H1 (cell line): ENCODE results near the gene AGR2. TPM values are rescaled to one million over a fixed set of nuclear protein-coding genes. Genes with fewer than 3 reads are reported as not detected.
A peak's percentile ranks its signal among the peaks of the same experiment; 100 is the strongest.

ENCODE experiments used
- MAX ChIP-seq: IDR thresholded peaks from 2 replicates; pipeline ENCODE4 v1.6.1; 2012; ENCODE audit warnings: inconsistent platforms
- SIN3A ChIP-seq, 2 experiments: IDR thresholded peaks in 1 of 2; conservative IDR thresholded peaks in 1 of 2; 2 replicates each; pipeline ENCODE4 v1.6.1; 2011 to 2012; ENCODE audit warnings: low read length in 2 of 2, improper control_type of control experiment in 1 of 2, low read depth in 1 of 2, mild to moderate bottlenecking in 1 of 2
- SIX5 ChIP-seq: IDR thresholded peaks from 2 replicates; pipeline ENCODE4 v1.6.1; 2011; ENCODE audit warnings: mild to moderate bottlenecking, low read depth, low read length
- polyA plus RNA-seq, 7 experiments: library from polyadenylated mRNA; depleted of rRNA in 3 of 7; stranded (reverse) in 5 of 7; unstranded in 2 of 7; fragments of >200 nt in 5 of 7; fragments of 200-250 nt in 2 of 7; gene quantifications; 1 replicate in 5 of 7; 2 replicates in 1 of 7; 4 replicates in 1 of 7; pipeline versions ENCODE4 v1.2.1 to v1.2.3, GENCODE V29; 2011 to 2013; ENCODE audit warnings: missing spikeins in 2 of 7, mixed read lengths in 2 of 7
- total RNA-seq: library from RNA; stranded (reverse); fragmentation: NEBNext Ultra II Directional; extraction: Animal tissue kit (Norgen Biotek cat#: 25700); gene quantifications from 2 replicates; pipeline ENCODE4 v1.2.1, GENCODE V29; 2021

Gene AGR2
- total and polyA plus RNA-seq, 2 of the 8 experiments (the other 6 are each of a cell fraction or from before 2014, with no cell fraction given), result not detected

- TF ChIP-seq MAX (peak; percentile 7; the same call in 1 of the 2 replicates), SIX5 (no peak), SIN3A (conservative IDR thresholded peaks at IDR 0.05 in 1 of 2, IDR thresholded peaks at IDR 0.05 in 1 of 2; ENCODE audit: low read depth in 1 of 2, low read length in 2 of 2) (peak in 1 of 2 experiments; percentile 40; a peak in 1 of 4 replicates)
These were observed 51.5 kb downstream of the AGR2 start, which contains the start of gene TSPAN13 (continued) for GRCh38 chr7:16753102-16753931.
